Measurements from ENCODE around the gene CADM4. TPM values are rescaled to one million over a fixed set of nuclear protein-coding genes. Genes with fewer than 3 reads are reported as not detected.

The CADM4 gene
- total RNA-seq, 3 donors from 2014 or later, result 2.1 to 20.8 (median 18.0) TPM

DNA sequence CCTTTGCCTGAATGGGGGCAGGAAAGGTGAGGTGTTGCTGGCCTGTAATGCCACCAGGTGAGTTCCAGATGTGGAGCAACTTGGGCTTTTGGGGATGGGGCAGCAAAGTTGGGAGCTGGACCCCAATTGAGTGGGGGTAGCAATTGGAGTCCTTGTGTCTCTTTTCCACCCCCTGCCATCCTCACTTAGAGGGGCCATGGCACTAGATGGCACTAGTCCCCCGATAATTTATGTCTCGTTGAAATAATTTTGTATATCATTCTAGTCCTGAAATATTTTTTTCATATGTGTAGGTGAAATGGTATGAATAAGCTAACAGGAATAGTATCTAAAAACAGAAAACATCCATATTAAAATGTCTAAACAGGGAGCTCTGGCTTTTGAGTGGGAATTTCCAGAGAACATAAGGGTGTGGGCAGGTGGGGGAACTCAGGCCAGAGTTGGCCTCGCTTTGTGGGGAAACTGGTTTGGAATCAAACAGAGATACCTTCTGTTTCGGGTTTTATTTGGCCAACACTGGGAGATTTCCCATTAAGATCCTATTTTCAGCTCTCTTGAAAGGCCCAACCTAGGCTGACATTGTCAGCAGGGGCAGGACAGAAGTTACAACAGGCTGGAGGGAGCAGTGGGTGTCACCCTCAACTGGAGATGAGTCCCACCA lies 39.9 kb downstream of the CADM4 start:
- no peak for DNase-seq (ENCODE audit: low spot score in 2 of 2)
- peak overlapping the region; percentile 44 to 56 for H3K27ac ChIP-seq
- peaks cover 9 to 13% of the 10 kb centered on the region in 2 donors for H3K4me1 ChIP-seq
- TF ChIP-seq POLR2AphosphoS5 (IDR thresholded peaks at IDR 0.05), result no peak
- H3K36me3 ChIP-seq, result no peaks in the 10 kb centered on the region
- H3K4me3 ChIP-seq, result no peak overlapping the region
- intact Hi-C loops (cut with DNase I; ENCODE audit: low total_unique reads), result loop anchor here (10.0 kb wide), 1 partner anchor 65 kb away; the partner anchor contains the start of gene ZNF575
- H3K9me3 ChIP-seq, result no peaks in the 10 kb centered on the region
- H3K27me3 ChIP-seq, result no peaks in the 10 kb centered on the region

DNA sequence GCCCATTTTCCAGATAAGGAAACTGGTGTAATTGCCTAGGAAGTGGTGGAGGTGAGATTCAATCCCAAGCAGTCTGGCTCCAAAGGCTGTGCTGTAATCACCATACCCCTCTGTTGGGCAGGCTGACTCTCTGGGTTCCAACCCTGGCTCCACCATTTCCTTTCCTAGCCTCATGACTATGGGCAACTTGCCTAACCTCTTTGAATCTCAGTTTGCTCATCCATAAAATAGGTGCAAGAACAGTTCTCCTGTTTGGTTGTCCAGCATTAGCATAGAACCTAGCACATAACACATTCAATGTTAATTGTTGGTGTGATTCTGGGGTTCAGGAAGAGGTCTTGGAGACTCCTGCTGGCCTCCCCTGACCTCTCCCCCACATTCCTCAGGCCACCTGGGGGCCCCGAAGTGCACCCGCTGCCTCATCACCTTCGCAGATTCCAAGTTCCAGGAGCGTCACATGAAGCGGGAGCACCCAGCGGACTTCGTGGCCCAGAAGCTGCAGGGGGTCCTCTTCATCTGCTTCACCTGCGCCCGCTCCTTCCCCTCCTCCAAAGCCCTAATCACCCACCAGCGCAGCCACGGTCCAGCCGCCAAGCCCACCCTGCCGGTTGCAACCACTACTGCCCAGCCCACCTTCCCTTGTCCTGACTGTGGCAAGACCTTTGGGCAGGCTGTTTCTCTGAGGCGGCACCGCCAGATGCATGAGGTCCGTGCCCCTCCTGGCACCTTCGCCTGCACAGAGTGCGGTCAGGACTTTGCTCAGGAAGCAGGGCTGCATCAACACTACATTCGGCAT lies 41.0 kb downstream of the CADM4 start:
- Histone ChIP-seq H3K27me3 (no peaks in the 10 kb centered on the region), H3K4me3 (no peak overlapping the region), H3K9me3 (no peaks in the 10 kb centered on the region), H3K4me1 (peaks cover 9 to 13% of the 10 kb centered on the region in 2 donors), H3K27ac (peak overlapping the region in 1 of 2 donors; percentile 21), H3K36me3 (no peaks in the 10 kb centered on the region)
- no peak for TF ChIP-seq POLR2A (IDR thresholded peaks at IDR 0.05)
- TF ChIP-seq POLR2AphosphoS5 (IDR thresholded peaks at IDR 0.05), result no peak
- TF ChIP-seq CTCF (IDR thresholded peaks at IDR 0.05), result no peak
- intact Hi-C loops (cut with DNase I; ENCODE audit: low total_unique reads), result loop anchor here (10.0 kb wide), 1 partner anchor 64 kb away; the partner anchor contains the start of gene ZNF575
- no peak for DNase-seq (ENCODE audit: low spot score in 2 of 2)

DNA sequence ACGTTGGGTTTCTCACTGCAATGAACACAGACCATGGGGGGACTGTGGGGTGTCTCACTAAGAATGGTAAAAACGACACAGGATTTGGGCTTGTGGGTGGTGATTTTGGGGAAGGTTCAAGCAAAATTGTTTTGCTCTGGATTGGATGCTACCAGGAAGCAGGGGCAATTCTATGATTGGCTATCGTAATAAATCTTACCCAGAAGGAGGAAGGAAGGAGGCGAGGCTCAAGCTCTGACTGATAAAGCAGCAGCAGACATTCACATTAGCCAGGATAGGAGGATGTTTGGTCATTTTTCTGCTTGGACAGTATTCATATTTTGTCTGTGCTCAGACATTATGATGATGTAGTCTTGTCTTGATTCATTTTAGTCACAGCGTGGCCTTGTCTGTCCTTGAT lies 41.8 kb downstream of the CADM4 start:
- Histone ChIP-seq H3K27ac (peak overlapping the region; percentile 21 to 98), H3K4me3 (peak overlapping the region in 1 of 3 donors; percentile 75), H3K27me3 (no peaks in the 10 kb centered on the region), H3K9me3 (no peaks in the 10 kb centered on the region), H3K36me3 (peaks cover 6% of the 10 kb centered on the region), H3K4me1 (peaks cover 9 to 13% of the 10 kb centered on the region in 2 donors)
- TF ChIP-seq CTCF (IDR thresholded peaks at IDR 0.05) (no peak), POLR2AphosphoS5 (IDR thresholded peaks at IDR 0.05) (no peak), POLR2A (IDR thresholded peaks at IDR 0.05) (no peak)
- DNase-seq (ENCODE audit: low spot score in 2 of 2), result no peak
- intact Hi-C loops (cut with DNase I; ENCODE audit: low total_unique reads), result loop anchor here (10.0 kb wide), 1 partner anchor 63 kb away; the partner anchor contains the start of gene ZNF575

DNA sequence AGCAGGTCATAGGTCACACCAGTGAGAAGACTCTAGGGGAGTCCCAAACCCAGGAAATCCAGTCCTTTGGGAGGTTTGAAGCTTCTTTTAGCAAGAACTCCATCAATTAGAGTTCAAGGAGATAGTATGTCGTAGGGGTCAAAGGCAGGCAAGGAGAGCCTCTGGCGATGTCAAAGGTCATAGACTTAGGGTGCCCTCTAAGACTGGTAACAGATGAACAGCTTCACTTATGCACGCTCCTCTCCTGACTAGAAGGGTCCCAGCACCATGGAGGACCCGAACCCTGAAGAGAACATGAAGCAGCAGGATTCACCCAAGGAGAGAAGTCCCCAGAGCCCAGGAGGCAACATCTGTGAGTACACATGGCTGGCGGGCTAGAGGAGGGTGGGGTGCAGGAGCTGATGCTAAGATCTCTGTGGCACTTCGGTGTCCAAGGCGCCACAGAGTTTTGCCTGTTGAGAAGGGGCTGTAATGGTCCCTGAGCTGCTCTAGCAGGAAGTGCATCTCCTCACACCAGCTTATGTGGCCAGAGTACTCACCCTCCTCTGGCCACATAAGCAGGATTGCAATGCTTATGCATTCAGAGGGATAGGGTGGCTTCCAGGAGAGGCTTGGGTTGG lies 42.7 kb downstream of the CADM4 start:
- TF ChIP-seq CTCF (IDR thresholded peaks at IDR 0.05), result no peak
- TF ChIP-seq POLR2AphosphoS5 (IDR thresholded peaks at IDR 0.05), result no peak
- TF ChIP-seq POLR2A (IDR thresholded peaks at IDR 0.05), result no peak
- Histone ChIP-seq H3K36me3 (peaks cover 6% of the 10 kb centered on the region), H3K27ac (peak overlapping the region; percentile 98), H3K4me1 (peaks cover 9 to 13% of the 10 kb centered on the region in 2 donors), H3K27me3 (no peaks in the 10 kb centered on the region), H3K4me3 (peak overlapping the region; percentile 66 to 75 (median 71)), H3K9me3 (no peaks in the 10 kb centered on the region)
- DNase-seq (ENCODE audit: low spot score in 2 of 2), result no peak
- intact Hi-C loops (cut with DNase I; ENCODE audit: low total_unique reads), result loop anchor here (10.0 kb wide), 1 partner anchor 62 kb away; the partner anchor contains the start of gene ZNF575

- intact Hi-C loops (cut with DNase I; ENCODE audit: low total_unique reads), result loop anchor here (10.0 kb wide), 1 partner anchor 61 kb away; the partner anchor contains the start of gene ZNF575
- no peaks in the 10 kb centered on the region for H3K27me3 ChIP-seq
- H3K27ac ChIP-seq, result peak within 1 kb of the TSS; percentile 98
- peak; percentile 100 for DNase-seq (ENCODE audit: low spot score in 2 of 2)
- H3K36me3 ChIP-seq, result peaks cover 6% of the 10 kb centered on the region
- TF ChIP-seq POLR2AphosphoS5 (IDR thresholded peaks at IDR 0.05) (peak; percentile 77 to 94 (median 85)), CTCF (IDR thresholded peaks at IDR 0.05) (peak in 2 of 3 donors; percentile 19 to 25), POLR2A (IDR thresholded peaks at IDR 0.05) (peak; percentile 75)
- H3K9me3 ChIP-seq, result no peaks in the 10 kb centered on the region
- H3K4me3 ChIP-seq, result peak within 1 kb of the TSS; percentile 66 to 75 (median 71)
- H3K4me1 ChIP-seq, result peaks cover 9 to 13% of the 10 kb centered on the region in 2 donors
These were observed 43.4 kb downstream of the CADM4 start, which contains the start of the genes IRGQ and ZNF576 for GRCh38 chr19:43595999-43596841. Gene IRGQ (minus strand): TSS chr19:43596134. CDS start chr19:43595338, 796 bp downstream. Gene ZNF576 (plus strand): TSS chr19:43596595. CDS start chr19:43597109, 514 bp downstream.

All from breast epithelium (tissue), 4 donors.